ENCODE measurements around the gene ANXA6.
A peak's percentile ranks its signal among the peaks of the same experiment; 100 is the strongest.

The ANXA6 gene

GRCh38 chr5:151101151-151101550, 56.4 kb downstream of the ANXA6 start:
- no peak for DNase-seq (ENCODE audit: low spot score)

GRCh38 chr5:151100681-151101080, 56.9 kb downstream of the ANXA6 start:
- no peak for DNase-seq (ENCODE audit: low spot score)

GRCh38 chr5:151098768-151099121, 58.8 kb downstream of the ANXA6 start:
- DNase-seq (ENCODE audit: low spot score): no peak

- peak; percentile 77 for DNase-seq (ENCODE audit: low spot score)
Observed at GRCh38 chr5:151097820-151098767, 59.5 kb downstream of the ANXA6 start.

- no peak for DNase-seq (ENCODE audit: low spot score)
Observed at GRCh38 chr5:151097061-151097460, 60.5 kb downstream of the ANXA6 start.

- DNase-seq (ENCODE audit: low spot score): no peak
Observed at GRCh38 chr5:151096001-151096373, 61.6 kb downstream of the ANXA6 start.

GRCh38 chr5:151095341-151096000, 62.1 kb downstream of the ANXA6 start:
- DNase-seq (ENCODE audit: low spot score): no peak

- no peak for DNase-seq (ENCODE audit: low spot score)
Observed at GRCh38 chr5:151094852-151095245, 62.7 kb downstream of the ANXA6 start.

GRCh38 chr5:151094030-151094851, 63.3 kb downstream of the ANXA6 start:
- peak; percentile 86 for DNase-seq (ENCODE audit: low spot score)

- DNase-seq (ENCODE audit: low spot score): peak; percentile 56
Observed at GRCh38 chr5:151093476-151093889, 64.1 kb downstream of the ANXA6 start.

- no peak for DNase-seq (ENCODE audit: low spot score)
Observed at GRCh38 chr5:151092762-151093161, 64.8 kb downstream of the ANXA6 start.

- no peak for DNase-seq (ENCODE audit: low spot score)
Observed at GRCh38 chr5:151089726-151090125, 67.9 kb downstream of the ANXA6 start.

- no peak for DNase-seq (ENCODE audit: low spot score)
Observed at GRCh38 chr5:151088986-151089385, 68.6 kb downstream of the ANXA6 start.

- DNase-seq (ENCODE audit: low spot score): no peak
Observed at GRCh38 chr5:151087486-151087885, 70.1 kb downstream of the ANXA6 start.

GRCh38 chr5:151086905-151087360, 70.6 kb downstream of the ANXA6 start:
- peak; percentile 77 for DNase-seq (ENCODE audit: low spot score)

- no peak for DNase-seq (ENCODE audit: low spot score)
Observed at GRCh38 chr5:151086192-151086869, 71.2 kb downstream of the ANXA6 start.

- DNase-seq (ENCODE audit: low spot score): peak; percentile 53
Observed at GRCh38 chr5:151085517-151086041, 72.0 kb downstream of the ANXA6 start.

- DNase-seq (ENCODE audit: low spot score): no peak
Observed at GRCh38 chr5:151084363-151084762, 73.2 kb downstream of the ANXA6 start.

- peak; percentile 83 for DNase-seq (ENCODE audit: low spot score)
Observed at GRCh38 chr5:151083081-151083676, 74.4 kb downstream of the ANXA6 start.

- no peak for DNase-seq (ENCODE audit: low spot score)
Observed at GRCh38 chr5:151082282-151082902, 75.2 kb downstream of the ANXA6 start.
